ENCODE data around the gene C19orf67.

Gene C19orf67

GRCh38 chr19:14085309-14085995, at the start of gene C19orf67:
TSS of gene C19orf67 (minus strand) at chr19:14085783. CDS start at chr19:14085627, 156 bp downstream.
- no peak for DNase-seq

GRCh38 chr19:14135355-14135754, 49.8 kb upstream of the C19orf67 start:
- no peak for DNase-seq

- DNase-seq, result no peak
Measured at GRCh38 chr19:14127929-14128509, 42.4 kb upstream of the C19orf67 start.

- DNase-seq, result no peak
Measured at GRCh38 chr19:14127176-14127575, 41.6 kb upstream of the C19orf67 start.

- DNase-seq, result no peak
Measured at GRCh38 chr19:14122924-14123323, 37.3 kb upstream of the C19orf67 start.

GRCh38 chr19:14120497-14120780, 34.9 kb upstream of the C19orf67 start:
- no peak for DNase-seq

- DNase-seq, result no peak
Measured at GRCh38 chr19:14119644-14120496, 34.3 kb upstream of the C19orf67 start.

GRCh38 chr19:14119146-14119545, 33.6 kb upstream of the C19orf67 start:
- DNase-seq, result no peak

- peak; percentile 51 for DNase-seq
Measured at GRCh38 chr19:14118165-14119051, 32.8 kb upstream of the C19orf67 start.

- DNase-seq, result peak; percentile 95
Measured at GRCh38 chr19:14117668-14118164, 32.1 kb upstream of the C19orf67 start, which contains the start of gene PRKACA. TSS of gene PRKACA (minus strand) at chr19:14117762. CDS start at chr19:14117547, 215 bp downstream.

- no peak for DNase-seq
Measured at GRCh38 chr19:14116918-14117578, 31.5 kb upstream of the C19orf67 start.

GRCh38 chr19:14116525-14116917, 30.9 kb upstream of the C19orf67 start:
- DNase-seq, result no peak

- DNase-seq, result no peak
Measured at GRCh38 chr19:14115756-14116155, 30.2 kb upstream of the C19orf67 start.

GRCh38 chr19:14114854-14115253, 29.3 kb upstream of the C19orf67 start:
- DNase-seq, result no peak

GRCh38 chr19:14114439-14114838, 28.9 kb upstream of the C19orf67 start:
- DNase-seq, result no peak

- no peak for DNase-seq
Measured at GRCh38 chr19:14113762-14114414, 28.3 kb upstream of the C19orf67 start.

- no peak for DNase-seq
Measured at GRCh38 chr19:14112809-14113385, 27.3 kb upstream of the C19orf67 start.

GRCh38 chr19:14112051-14112808, 26.6 kb upstream of the C19orf67 start:
- DNase-seq, result no peak

GRCh38 chr19:14111486-14111885, 25.9 kb upstream of the C19orf67 start:
- DNase-seq, result no peak

- no peak for DNase-seq
Measured at GRCh38 chr19:14110650-14111049, 25.1 kb upstream of the C19orf67 start.

All from kidney glomerular epithelial cell (primary cell).